Parathyroid adenoma (tissue), 2 donors: Measurements from ENCODE around the gene TRIM25.

Experiments
- H2AFZ ChIP-seq: fragments of 300-600 bp; sonication (generic); one replicate; pipeline ENCODE4 v1.7.0; 2017; ENCODE audit warnings: antibody characterized with exemption, mild to moderate bottlenecking
- H3K27ac ChIP-seq: fragments of 300-600 bp; sonication (generic); one replicate; pipeline ENCODE4 v1.7.0; 2017
- H3K27me3 ChIP-seq: fragments of 300-600 bp; sonication (generic); one replicate; pipeline ENCODE4 v1.7.0; 2017; ENCODE audit warnings: low read length; ENCODE audit not compliant: control insufficient read depth, insufficient read depth
- H3K36me3 ChIP-seq: fragments of 300-600 bp; sonication (generic); one replicate; pipeline ENCODE4 v1.7.0; 2017; ENCODE audit warnings: low read length; ENCODE audit not compliant: control insufficient read depth, insufficient read depth
- H3K4me1 ChIP-seq: fragments of 300-600 bp; sonication (generic); one replicate; pipeline ENCODE4 v1.7.0; 2017; ENCODE audit warnings: control low read depth
- H3K4me2 ChIP-seq: fragments of 300-600 bp; sonication (generic); one replicate; pipeline ENCODE4 v1.7.0; 2017; ENCODE audit warnings: low read length
- H3K4me3 ChIP-seq: fragments of 300-600 bp; sonication (generic); one replicate; pipeline ENCODE4 v1.7.0; 2017; ENCODE audit warnings: low read depth, low read length
- H3K79me2 ChIP-seq: fragments of 300-600 bp; sonication (generic); one replicate; pipeline ENCODE4 v1.7.0; 2017; ENCODE audit warnings: control low read depth
- H3K9ac ChIP-seq: fragments of 300-600 bp; sonication (generic); one replicate; pipeline ENCODE4 v1.7.0; 2017; ENCODE audit warnings: mild to moderate bottlenecking
- H3K9me3 ChIP-seq: fragments of 300-600 bp; sonication (generic); one replicate; pipeline ENCODE4 v1.7.0; 2017; ENCODE audit warnings: low read length; ENCODE audit not compliant: control insufficient read depth
- CTCF ChIP-seq: fragments of 300-600 bp; sonication (generic); IDR thresholded peaks from one replicate; pipeline ENCODE4 v1.7.0; 2017; ENCODE audit warnings: antibody characterized with exemption, mild to moderate bottlenecking
- donor health status: primary hyperparathyroidism.

TRIM25 gene

GRCh38 chr17:56897646-56898424 is 16.0 kb downstream of the TRIM25 start:
- H3K27ac ChIP-seq = no peak overlapping the region
- no peak overlapping the region for H3K4me3 ChIP-seq

GRCh38 chr17:56896968-56897359 is 16.9 kb downstream of the TRIM25 start:
- no peak overlapping the region for H2AFZ ChIP-seq
- peaks cover under 1% of the 10 kb centered on the region for H3K79me2 ChIP-seq
- H3K4me2 ChIP-seq = no peak overlapping the region
- no peaks in the 10 kb centered on the region for H3K4me1 ChIP-seq
- H3K4me3 ChIP-seq = no peak overlapping the region
- H3K36me3 ChIP-seq = no peaks in the 10 kb centered on the region
- no peaks in the 10 kb centered on the region for H3K27me3 ChIP-seq
- H3K27ac ChIP-seq = no peak overlapping the region
- no peaks in the 10 kb centered on the region for H3K9me3 ChIP-seq
- no peak for TF ChIP-seq CTCF
- no peak overlapping the region for H3K9ac ChIP-seq

More at GRCh38 chr17:56897646-56898424, 16.0 kb downstream of the TRIM25 start:
- no peak for TF ChIP-seq CTCF
- Histone ChIP-seq H3K27me3 (no peaks in the 10 kb centered on the region), H2AFZ (no peak overlapping the region), H3K9me3 (no peaks in the 10 kb centered on the region), H3K4me1 (no peaks in the 10 kb centered on the region), H3K36me3 (no peaks in the 10 kb centered on the region), H3K9ac (no peak overlapping the region), H3K79me2 (peaks cover 4% of the 10 kb centered on the region), H3K4me2 (no peak overlapping the region)

- no peak overlapping the region for H3K4me2 ChIP-seq
- no peak overlapping the region for H3K27ac ChIP-seq
- no peaks in the 10 kb centered on the region for H3K9me3 ChIP-seq
- TF ChIP-seq CTCF = no peak
- no peaks in the 10 kb centered on the region for H3K4me1 ChIP-seq
- no peaks in the 10 kb centered on the region for H3K79me2 ChIP-seq
- no peak overlapping the region for H3K9ac ChIP-seq
- H3K36me3 ChIP-seq = no peaks in the 10 kb centered on the region
- H3K4me3 ChIP-seq = no peak overlapping the region
- H3K27me3 ChIP-seq = no peaks in the 10 kb centered on the region
- H2AFZ ChIP-seq = no peak overlapping the region
Observed at GRCh38 chr17:56896217-56896967, 17.5 kb downstream of the TRIM25 start.

- Histone ChIP-seq H3K79me2 (no peaks in the 10 kb centered on the region), H3K4me2 (no peak overlapping the region), H3K4me3 (no peak overlapping the region), H3K9ac (no peak overlapping the region), H3K27me3 (no peaks in the 10 kb centered on the region), H3K4me1 (no peaks in the 10 kb centered on the region), H3K9me3 (no peaks in the 10 kb centered on the region), H2AFZ (no peak overlapping the region), H3K36me3 (no peaks in the 10 kb centered on the region), H3K27ac (no peak overlapping the region)
- TF ChIP-seq CTCF = no peak
Observed at GRCh38 chr17:56894859-56895455, 18.9 kb downstream of the TRIM25 start.
